ENCODE data around the gene PLN.

The PLN gene

GRCh38 chr6:118542184-118542952 is 5.7 kb upstream of the PLN start:
- Histone ChIP-seq H3K9me3 (ENCODE audit: insufficient read depth, low read depth, low read length) (no peaks in the 10 kb centered on the region), H3K27me3 (ENCODE audit: insufficient read depth, low read length) (no peaks in the 10 kb centered on the region), H3K27ac (ENCODE audit: low read length) (no peak overlapping the region), H3K9ac (ENCODE audit: low read depth, low read length) (no peak overlapping the region), H3K4me3 (ENCODE audit: low read length) (no peak overlapping the region), H3K4me1 (ENCODE audit: insufficient read depth, low read length) (peaks cover 3% of the 10 kb centered on the region; the same call in 1 of the 2 replicates), H3K36me3 (ENCODE audit: insufficient read depth, low read depth, low read length) (no peaks in the 10 kb centered on the region)

GRCh38 chr6:118544105-118544504 is 4.0 kb upstream of the PLN start:
- peaks cover 3% of the 10 kb centered on the region; the same call in 1 of the 2 replicates for H3K4me1 ChIP-seq (ENCODE audit: insufficient read depth, low read length)
- no peaks in the 10 kb centered on the region for H3K9me3 ChIP-seq (ENCODE audit: insufficient read depth, low read depth, low read length)
- no peaks in the 10 kb centered on the region for H3K36me3 ChIP-seq (ENCODE audit: insufficient read depth, low read depth, low read length)
- no peak overlapping the region for H3K27ac ChIP-seq (ENCODE audit: low read length)
- H3K27me3 ChIP-seq (ENCODE audit: insufficient read depth, low read length): no peaks in the 10 kb centered on the region
- no peak overlapping the region for H3K9ac ChIP-seq (ENCODE audit: low read depth, low read length)
- no peak overlapping the region for H3K4me3 ChIP-seq (ENCODE audit: low read length)

GRCh38 chr6:118546164-118546879 is 1.8 kb upstream of the PLN start:
- Histone ChIP-seq H3K27me3 (ENCODE audit: insufficient read depth, low read length) (no peaks in the 10 kb centered on the region), H3K36me3 (ENCODE audit: insufficient read depth, low read depth, low read length) (no peaks in the 10 kb centered on the region), H3K4me3 (ENCODE audit: low read length) (no peak overlapping the region), H3K9me3 (ENCODE audit: insufficient read depth, low read depth, low read length) (no peaks in the 10 kb centered on the region), H3K27ac (ENCODE audit: low read length) (no peak overlapping the region), H3K4me1 (ENCODE audit: insufficient read depth, low read length) (peaks cover 5% of the 10 kb centered on the region), H3K9ac (ENCODE audit: low read depth, low read length) (no peak overlapping the region)

- Histone ChIP-seq H3K27ac (ENCODE audit: low read length) (no peak overlapping the region), H3K4me3 (ENCODE audit: low read length) (no peak overlapping the region), H3K36me3 (ENCODE audit: insufficient read depth, low read depth, low read length) (no peaks in the 10 kb centered on the region), H3K4me1 (ENCODE audit: insufficient read depth, low read length) (peaks cover 7% of the 10 kb centered on the region), H3K9ac (ENCODE audit: low read depth, low read length) (no peak overlapping the region), H3K27me3 (ENCODE audit: insufficient read depth, low read length) (no peaks in the 10 kb centered on the region), H3K9me3 (ENCODE audit: insufficient read depth, low read depth, low read length) (no peaks in the 10 kb centered on the region)
Observed at GRCh38 chr6:118546880-118547218, 1.2 kb upstream of the PLN start.

GRCh38 chr6:118548613-118549012 is 517 bp downstream of the PLN start:
- Histone ChIP-seq H3K9ac (ENCODE audit: low read depth, low read length) (no peak overlapping the region), H3K36me3 (ENCODE audit: insufficient read depth, low read depth, low read length) (no peaks in the 10 kb centered on the region), H3K27ac (ENCODE audit: low read length) (no peak overlapping the region), H3K27me3 (ENCODE audit: insufficient read depth, low read length) (no peaks in the 10 kb centered on the region), H3K9me3 (ENCODE audit: insufficient read depth, low read depth, low read length) (no peaks in the 10 kb centered on the region), H3K4me1 (ENCODE audit: insufficient read depth, low read length) (peaks cover 7% of the 10 kb centered on the region), H3K4me3 (ENCODE audit: low read length) (no peak overlapping the region)

- Histone ChIP-seq H3K9me3 (ENCODE audit: insufficient read depth, low read depth, low read length) (no peaks in the 10 kb centered on the region), H3K27ac (ENCODE audit: low read length) (no peak overlapping the region), H3K4me3 (ENCODE audit: low read length) (no peak overlapping the region), H3K9ac (ENCODE audit: low read depth, low read length) (no peak overlapping the region), H3K27me3 (ENCODE audit: insufficient read depth, low read length) (no peaks in the 10 kb centered on the region), H3K36me3 (ENCODE audit: insufficient read depth, low read depth, low read length) (no peaks in the 10 kb centered on the region), H3K4me1 (ENCODE audit: insufficient read depth, low read length) (peaks cover 7% of the 10 kb centered on the region)
Observed at GRCh38 chr6:118551063-118552053, 3.3 kb downstream of the PLN start.

- H3K4me1 ChIP-seq (ENCODE audit: insufficient read depth, low read length): peaks cover 3% of the 10 kb centered on the region; the same call in 1 of the 2 replicates
- no peak overlapping the region for H3K4me3 ChIP-seq (ENCODE audit: low read length)
- no peaks in the 10 kb centered on the region for H3K9me3 ChIP-seq (ENCODE audit: insufficient read depth, low read depth, low read length)
- H3K36me3 ChIP-seq (ENCODE audit: insufficient read depth, low read depth, low read length): no peaks in the 10 kb centered on the region
- no peak overlapping the region for H3K9ac ChIP-seq (ENCODE audit: low read depth, low read length)
- no peaks in the 10 kb centered on the region for H3K27me3 ChIP-seq (ENCODE audit: insufficient read depth, low read length)
- no peak overlapping the region for H3K27ac ChIP-seq (ENCODE audit: low read length)
Observed at GRCh38 chr6:118553132-118553531, 5.0 kb downstream of the PLN start.

- no peaks in the 10 kb centered on the region for H3K9me3 ChIP-seq (ENCODE audit: insufficient read depth, low read depth, low read length)
- H3K9ac ChIP-seq (ENCODE audit: low read depth, low read length): no peak overlapping the region
- H3K27me3 ChIP-seq (ENCODE audit: insufficient read depth, low read length): no peaks in the 10 kb centered on the region
- H3K27ac ChIP-seq (ENCODE audit: low read length): no peak overlapping the region
- H3K4me1 ChIP-seq (ENCODE audit: insufficient read depth, low read length): peaks cover 3% of the 10 kb centered on the region; the same call in 1 of the 2 replicates
- H3K36me3 ChIP-seq (ENCODE audit: insufficient read depth, low read depth, low read length): no peaks in the 10 kb centered on the region
- H3K4me3 ChIP-seq (ENCODE audit: low read length): no peak overlapping the region
Observed at GRCh38 chr6:118554698-118555097, 6.6 kb downstream of the PLN start.

- no peaks in the 10 kb centered on the region for H3K36me3 ChIP-seq (ENCODE audit: insufficient read depth, low read depth, low read length)
- no peak overlapping the region for H3K9ac ChIP-seq (ENCODE audit: low read depth, low read length)
- no peaks in the 10 kb centered on the region for H3K4me1 ChIP-seq (ENCODE audit: insufficient read depth, low read length)
- no peak overlapping the region for H3K4me3 ChIP-seq (ENCODE audit: low read length)
- H3K9me3 ChIP-seq (ENCODE audit: insufficient read depth, low read depth, low read length): no peaks in the 10 kb centered on the region
- H3K27me3 ChIP-seq (ENCODE audit: insufficient read depth, low read length): no peaks in the 10 kb centered on the region
- no peak overlapping the region for H3K27ac ChIP-seq (ENCODE audit: low read length)
Observed at GRCh38 chr6:118558464-118559217, 10.5 kb downstream of the PLN start.

- Histone ChIP-seq H3K9me3 (ENCODE audit: insufficient read depth, low read depth, low read length) (no peaks in the 10 kb centered on the region), H3K4me3 (ENCODE audit: low read length) (no peak overlapping the region), H3K9ac (ENCODE audit: low read depth, low read length) (no peak overlapping the region), H3K27ac (ENCODE audit: low read length) (no peak overlapping the region), H3K4me1 (ENCODE audit: insufficient read depth, low read length) (no peaks in the 10 kb centered on the region), H3K36me3 (ENCODE audit: insufficient read depth, low read depth, low read length) (no peaks in the 10 kb centered on the region), H3K27me3 (ENCODE audit: insufficient read depth, low read length) (no peaks in the 10 kb centered on the region)
Observed at GRCh38 chr6:118559659-118560058, 11.6 kb downstream of the PLN start.

- no peak overlapping the region for H3K27ac ChIP-seq (ENCODE audit: low read length)
- H3K9me3 ChIP-seq (ENCODE audit: insufficient read depth, low read depth, low read length): no peaks in the 10 kb centered on the region
Observed at GRCh38 chr6:118562248-118562647, 14.2 kb downstream of the PLN start.

More at GRCh38 chr6:118562248-118562647, 14.2 kb downstream of the PLN start:
- Histone ChIP-seq H3K9ac (ENCODE audit: low read depth, low read length) (no peak overlapping the region), H3K27me3 (ENCODE audit: insufficient read depth, low read length) (no peaks in the 10 kb centered on the region), H3K4me3 (ENCODE audit: low read length) (no peak overlapping the region), H3K4me1 (ENCODE audit: insufficient read depth, low read length) (0 out of 2 replicates have a peak, but pooled peaks cover 6% of the 10 kb centered on the region), H3K36me3 (ENCODE audit: insufficient read depth, low read depth, low read length) (no peaks in the 10 kb centered on the region)

Data from iPS-20b (cell line).